GM23248 (cell line): ENCODE results near the gene PAPPA2.

Experiments
- EZH2 ChIP-seq: fragments of 200-600 bp; sonication (generic); IDR thresholded peaks from 2 replicates; pipeline ENCODE4 v1.6.1; 2018; ENCODE audit warnings: antibody characterized with exemption, mild to moderate bottlenecking; ENCODE audit not compliant: insufficient read depth, poor library complexity, severe bottlenecking
- EZH2phosphoT487 ChIP-seq: fragments of 200-600 bp; sonication (generic); IDR thresholded peaks from 2 replicates; pipeline ENCODE4 v1.6.1; 2018; ENCODE audit warnings: antibody characterized with exemption, moderate library complexity, mild to moderate bottlenecking, low read depth; ENCODE audit not compliant: insufficient read depth

DNA sequence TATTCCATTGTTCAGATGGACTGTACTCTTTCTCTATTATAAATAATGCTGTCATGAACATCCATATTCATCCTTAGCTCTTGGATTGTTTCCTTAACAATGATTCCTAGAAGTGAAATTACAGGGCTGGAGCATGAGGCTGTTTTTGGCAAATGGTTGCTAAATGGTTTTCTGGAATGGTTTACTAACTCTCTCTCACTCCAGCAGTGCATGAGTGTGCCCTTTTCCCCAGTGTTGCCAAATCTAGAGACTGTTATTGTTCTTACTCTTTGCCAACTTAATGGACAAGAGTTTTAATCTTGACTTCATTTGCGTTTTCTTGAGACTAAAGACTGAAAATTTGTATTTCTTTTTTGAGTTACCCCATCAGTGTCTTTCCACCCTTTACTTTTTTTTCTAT is 113.0 kb downstream of the PAPPA2 start:
- TF ChIP-seq EZH2phosphoT487 = no peak
- no peak for TF ChIP-seq EZH2
